Stimulated activated CD8-positive, alpha-beta memory T cell treated with anti-CD3 and anti-CD28 coated beads, Interleukin-15, amount 100 ng/mL, for 48 hours (primary cell): Measurements from ENCODE around the gene SERPINB5.

Experiments
- DNase-seq, 2 donors: peaks; one replicate each; pipeline ENCODE4 v3.0.0-alpha.2; 2020; ENCODE audit warnings: low read depth in 2 of 2

The SERPINB5 gene

DNA sequence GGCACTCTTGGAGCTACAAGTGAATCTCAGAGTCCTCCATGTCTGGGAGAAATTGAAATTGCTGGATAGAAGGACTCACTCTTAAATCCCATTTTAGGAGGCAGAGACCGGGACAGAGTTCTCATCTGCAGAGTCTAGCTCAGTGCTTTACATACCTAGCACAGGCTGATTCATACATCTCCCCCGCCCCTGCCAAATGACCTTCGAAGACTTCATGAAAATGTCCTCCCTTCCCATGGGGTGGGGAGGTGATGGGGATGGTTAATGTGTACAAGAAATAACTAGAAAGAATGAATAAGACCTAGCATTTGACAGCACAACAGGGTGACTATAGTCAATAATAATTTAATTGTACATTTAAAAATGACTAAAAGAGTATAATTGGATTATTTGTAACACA, 8.2 kb upstream of the SERPINB5 start:
- no peak for DNase-seq

- DNase-seq: no peak
These were observed 6.0 kb upstream of the SERPINB5 start for GRCh38 chr18:63470751-63471150.

- no peak for DNase-seq
These were observed 4.4 kb upstream of the SERPINB5 start for GRCh38 chr18:63472380-63472779.

DNA sequence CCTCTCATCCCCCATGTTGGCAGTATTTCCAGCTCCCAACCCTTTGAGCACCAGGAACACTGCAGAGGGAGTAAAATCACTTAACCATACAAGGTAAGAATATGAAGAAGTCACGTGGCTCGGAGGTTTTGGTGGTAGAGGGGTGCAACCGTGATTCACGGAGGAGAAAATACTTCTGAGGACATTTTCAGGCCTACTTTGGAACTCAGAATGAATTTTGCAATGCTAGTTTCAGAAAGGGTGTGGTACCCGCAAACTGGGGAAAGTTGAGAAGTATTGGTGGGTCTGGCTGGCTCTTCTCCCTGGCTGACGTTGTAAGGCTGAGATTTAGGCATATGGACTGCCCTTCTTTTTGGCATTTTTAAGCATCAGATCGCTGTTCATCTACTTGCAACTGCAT, 442 bp downstream of the SERPINB5 start:
- no peak for DNase-seq

DNA sequence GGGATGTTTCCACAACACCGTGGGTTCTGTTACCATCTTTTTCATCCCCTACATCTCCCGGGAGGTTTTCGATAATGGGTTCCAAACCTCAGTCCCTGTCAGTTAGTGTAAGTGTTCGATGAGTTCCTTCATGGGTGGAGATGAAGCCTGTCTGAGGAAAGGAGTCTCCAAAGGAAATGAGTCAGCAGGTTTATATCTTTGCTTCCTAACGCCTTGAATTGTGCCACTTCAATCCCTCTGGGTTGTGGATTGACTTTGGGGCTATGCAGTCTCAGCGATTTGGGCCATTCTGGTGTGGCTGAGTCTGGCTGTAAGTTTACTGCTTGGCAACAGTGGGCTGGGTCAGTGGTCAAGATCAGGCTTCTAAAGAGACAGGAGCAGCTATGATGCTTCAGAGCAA, 1.2 kb downstream of the SERPINB5 start:
- no peak for DNase-seq

DNA sequence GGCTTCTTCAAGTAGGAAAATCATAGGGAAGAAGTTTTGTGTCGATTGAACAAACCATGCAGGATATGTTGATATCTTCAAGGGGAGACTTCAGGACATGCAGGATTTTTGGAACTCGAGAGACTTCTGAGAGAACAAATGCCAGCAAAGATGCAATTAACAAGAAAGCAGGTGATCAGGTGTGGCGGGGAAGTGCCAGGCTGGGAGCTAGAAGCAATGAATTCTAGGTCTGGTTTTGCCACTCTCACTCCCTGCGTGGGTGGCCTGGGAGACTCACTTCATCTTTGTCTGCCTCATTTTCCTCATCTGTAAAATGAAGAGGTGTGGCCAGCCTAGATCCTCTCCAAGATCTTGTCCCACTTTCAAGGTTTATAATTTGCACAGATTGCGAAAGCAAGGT, 3.1 kb downstream of the SERPINB5 start:
- no peak for DNase-seq

- no peak for DNase-seq
These were observed 3.7 kb downstream of the SERPINB5 start for GRCh38 chr18:63480476-63480875.

- no peak for DNase-seq
These were observed 4.2 kb downstream of the SERPINB5 start for GRCh38 chr18:63480915-63481314.

DNA sequence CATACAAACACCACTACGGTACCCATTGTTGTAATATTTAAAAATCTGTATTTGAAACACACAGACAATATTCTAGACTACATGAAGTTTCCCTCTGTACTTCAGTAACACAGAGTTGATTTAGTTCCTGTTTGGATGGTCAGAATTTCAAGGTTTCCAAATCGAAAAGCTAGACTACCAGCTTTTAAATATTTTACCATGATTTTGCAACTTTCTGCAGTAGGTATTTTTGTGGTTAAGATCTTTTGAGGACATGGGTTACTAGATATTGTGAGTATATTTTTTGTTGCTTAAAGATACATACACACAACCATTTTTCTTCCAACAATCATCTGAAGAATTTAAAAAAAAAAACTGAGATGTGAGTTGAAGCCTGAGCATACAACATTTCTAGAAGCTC, 10.9 kb downstream of the SERPINB5 start:
- DNase-seq: no peak

- DNase-seq: no peak
These were observed 11.4 kb downstream of the SERPINB5 start for GRCh38 chr18:63488160-63488559.

DNA sequence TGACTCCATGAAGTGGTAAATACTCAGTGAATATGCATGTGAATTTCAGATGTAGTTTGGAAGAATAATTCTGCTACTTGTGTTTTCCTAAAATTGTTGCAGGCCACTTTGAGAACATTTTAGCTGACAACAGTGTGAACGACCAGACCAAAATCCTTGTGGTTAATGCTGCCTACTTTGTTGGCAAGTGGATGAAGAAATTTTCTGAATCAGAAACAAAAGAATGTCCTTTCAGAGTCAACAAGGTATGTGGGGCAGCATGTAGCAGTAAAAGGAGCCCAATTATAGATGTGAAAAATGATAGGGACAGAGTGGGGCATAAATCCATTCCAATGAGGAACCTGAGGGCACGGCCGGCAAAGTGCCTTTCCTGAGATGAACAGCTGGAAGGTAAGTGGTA, 16.1 kb downstream of the SERPINB5 start:
- no peak for DNase-seq

GRCh38 chr18:63495675-63496074, 18.9 kb downstream of the SERPINB5 start:
- DNase-seq: no peak

GRCh38 chr18:63505566-63506335, 29.0 kb downstream of the SERPINB5 start:
- DNase-seq: no peak

DNA sequence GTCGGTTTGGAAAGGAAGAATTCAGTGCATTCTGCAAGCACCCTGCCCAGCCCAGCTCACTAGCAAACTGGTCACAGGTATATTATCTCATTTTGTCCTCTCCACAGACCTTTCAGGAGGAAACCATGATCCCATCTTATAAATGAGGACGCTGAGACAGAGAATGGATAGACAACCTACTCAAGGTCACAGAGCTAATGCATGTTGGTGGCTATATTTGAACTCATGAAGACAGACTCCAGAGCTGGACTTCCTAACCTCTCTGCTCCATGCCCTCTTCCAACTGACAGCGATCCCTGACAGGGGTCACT, 29.5 kb downstream of the SERPINB5 start:
- DNase-seq: no peak

DNA sequence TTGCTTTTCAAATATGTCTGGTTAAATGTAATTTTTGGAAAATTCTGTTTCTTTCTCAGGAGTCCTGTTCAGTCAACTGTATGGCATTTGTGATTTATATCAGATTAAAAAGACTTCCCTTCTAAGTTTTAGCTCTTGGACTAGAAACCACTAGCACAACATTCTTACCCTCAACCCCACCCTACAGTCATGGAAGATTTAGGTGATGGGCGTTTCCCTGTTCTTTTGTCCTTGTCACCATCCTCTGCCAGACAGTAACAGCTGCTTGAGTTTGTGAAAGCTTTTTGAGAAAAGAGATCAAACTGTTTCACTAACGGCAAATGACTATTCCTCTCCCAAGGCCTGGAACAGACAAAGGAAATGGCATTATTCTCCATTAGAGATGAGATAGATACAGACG, 31.8 kb downstream of the SERPINB5 start:
- no peak for DNase-seq

- no peak for DNase-seq
These were observed 34.5 kb downstream of the SERPINB5 start for GRCh38 chr18:63511285-63511684.

DNA sequence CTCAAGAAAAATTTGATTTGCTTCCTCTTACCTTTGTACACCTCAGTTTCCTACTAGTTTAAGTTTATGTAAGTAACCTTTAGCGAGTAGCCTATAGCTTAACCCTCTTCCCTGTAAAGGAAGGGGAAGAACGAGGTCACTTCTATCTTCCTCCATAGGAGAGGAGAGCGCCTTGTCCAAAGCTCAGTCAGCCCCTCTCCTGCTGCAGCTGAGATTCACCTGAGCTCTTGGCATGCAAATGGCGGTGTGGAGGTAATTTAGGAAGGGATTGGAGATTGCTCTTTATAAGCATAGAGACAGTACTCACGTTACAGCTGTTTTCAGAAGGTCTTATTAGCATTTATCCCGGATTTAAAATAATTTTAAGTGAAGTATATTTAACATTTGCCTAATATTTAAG, 37.6 kb downstream of the SERPINB5 start:
- no peak for DNase-seq

GRCh38 chr18:63514888-63515678, 38.3 kb downstream of the SERPINB5 start:
- DNase-seq: no peak

DNA sequence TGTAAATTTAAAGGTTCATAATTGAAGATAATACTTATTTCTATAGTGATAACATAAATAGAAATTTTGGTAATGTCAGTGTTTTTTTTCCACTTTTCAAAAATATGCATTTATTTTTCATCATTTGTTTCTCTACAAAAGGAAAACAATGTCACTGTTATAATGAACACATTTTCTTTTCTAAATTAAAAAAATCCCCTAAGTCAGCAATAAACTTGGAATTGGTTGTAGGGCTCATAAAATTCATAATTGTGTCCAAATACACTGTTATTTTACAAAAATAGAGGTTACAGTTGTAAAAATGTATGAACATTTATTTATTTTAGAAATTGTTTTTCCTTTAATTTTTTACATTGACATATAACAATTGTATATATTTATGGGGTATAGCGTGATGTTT, 39.0 kb downstream of the SERPINB5 start:
- no peak for DNase-seq

DNA sequence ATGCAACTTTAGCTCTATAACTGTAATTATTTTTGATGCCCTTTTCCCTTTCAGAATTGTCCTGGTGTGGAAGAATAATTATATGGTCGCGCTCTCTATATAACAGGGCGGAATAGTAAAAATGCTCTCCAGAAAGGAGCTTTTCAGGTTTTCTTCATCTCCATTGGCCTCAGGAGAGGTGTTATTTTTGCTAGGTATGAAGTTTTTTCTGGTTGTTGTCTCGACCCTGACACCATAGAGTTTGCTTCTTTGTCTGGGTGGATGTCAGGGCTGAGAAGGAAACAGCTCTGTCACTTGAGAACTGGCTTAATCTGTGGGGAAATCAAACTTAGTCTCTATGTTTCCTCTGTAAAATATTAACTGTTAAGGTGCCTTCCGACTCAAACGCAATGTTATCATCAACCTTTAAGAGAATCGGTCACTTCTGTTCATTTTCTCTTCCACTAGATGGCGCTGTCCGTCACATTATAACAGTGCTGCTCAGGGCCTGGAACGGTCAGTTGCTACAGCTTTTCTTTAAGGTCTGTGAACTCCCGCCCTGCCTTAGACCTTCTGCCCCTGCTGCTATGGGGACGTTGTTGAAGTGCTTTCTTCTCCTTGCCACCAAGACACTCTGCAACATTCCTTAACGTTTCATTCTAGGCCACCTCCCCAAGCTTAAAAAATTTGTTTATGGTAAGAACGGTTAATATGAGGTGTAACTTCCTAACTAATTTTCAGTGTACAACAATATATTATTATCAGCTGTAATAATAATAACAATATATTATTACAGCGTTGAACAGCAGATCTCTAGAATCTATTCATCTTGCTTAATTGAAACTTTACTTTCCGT, 41.6 kb downstream of the SERPINB5 start:
- DNase-seq: peak in 1 of 2 donors; percentile 27

DNA sequence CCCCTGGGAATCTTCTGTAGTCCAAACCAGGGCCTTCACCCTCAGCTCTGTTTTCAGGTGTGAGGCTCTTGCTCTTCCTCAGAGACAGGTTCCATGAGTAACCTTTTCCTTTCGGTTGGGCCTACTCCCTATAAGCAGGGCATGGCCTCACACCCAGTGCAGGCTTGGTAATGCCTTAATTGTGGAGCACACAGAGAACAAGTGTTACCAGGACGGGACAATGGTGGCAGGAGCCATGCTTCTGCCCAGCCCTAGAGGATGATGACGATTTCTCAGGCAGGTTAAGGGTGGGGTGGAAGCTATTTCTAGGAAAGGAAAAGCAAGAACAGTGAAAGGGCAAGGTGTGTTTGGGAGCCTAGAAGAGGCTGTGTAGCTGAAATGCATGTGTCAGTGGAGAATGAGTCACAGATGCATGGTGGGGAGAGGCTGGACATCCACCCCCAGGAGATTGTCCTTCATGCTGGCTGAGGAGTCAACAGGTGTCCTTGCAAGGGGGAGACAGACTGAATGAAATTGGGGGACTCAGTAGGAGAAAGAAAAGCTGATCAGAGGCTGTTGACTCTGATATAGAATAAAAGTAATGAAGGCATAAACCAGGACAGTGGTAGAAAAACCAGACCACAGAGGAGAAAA, 43.4 kb downstream of the SERPINB5 start:
- DNase-seq: no peak

DNA sequence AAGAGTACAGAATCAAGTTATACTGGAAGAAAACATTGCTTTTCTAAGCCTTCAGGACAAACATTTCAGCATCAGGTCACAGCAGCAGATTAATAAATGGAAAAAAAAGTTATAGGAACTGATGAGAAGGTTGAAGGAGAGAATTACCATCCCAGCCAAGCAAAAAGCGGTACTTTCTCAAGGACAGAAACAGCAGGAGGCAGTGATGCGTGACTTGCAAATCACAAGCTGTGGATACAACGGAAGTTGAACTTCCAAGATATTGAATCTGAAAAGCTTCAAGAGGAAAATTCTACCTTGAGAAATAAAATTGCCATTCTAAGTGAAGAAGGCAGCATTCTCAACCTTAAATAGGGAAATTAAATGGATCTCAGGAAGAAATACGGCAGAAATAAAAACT, 46.9 kb downstream of the SERPINB5 start:
- DNase-seq: no peak
